ENCODE data around the gene GRIN2A.

DNA sequence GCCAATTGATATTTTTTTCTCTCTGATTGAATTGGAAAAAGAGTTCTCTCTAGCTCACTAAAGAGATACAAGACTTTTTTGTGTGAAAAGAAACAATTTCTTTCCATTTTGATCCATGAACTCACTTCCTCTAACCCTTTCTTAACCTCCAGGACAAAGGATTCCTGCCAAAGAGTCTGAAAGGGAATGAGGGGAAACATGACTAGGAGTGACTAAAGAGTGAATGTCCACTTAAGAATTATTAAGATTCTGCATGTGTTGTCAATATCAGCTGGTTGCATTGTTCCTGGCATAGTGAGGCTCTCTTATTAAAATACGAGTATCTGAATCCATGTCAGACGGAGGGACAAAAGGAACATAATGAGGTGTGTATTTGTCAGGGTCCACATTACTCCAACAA is 344.7 kb downstream of the GRIN2A start:
- TF ChIP-seq, protein P1, sequence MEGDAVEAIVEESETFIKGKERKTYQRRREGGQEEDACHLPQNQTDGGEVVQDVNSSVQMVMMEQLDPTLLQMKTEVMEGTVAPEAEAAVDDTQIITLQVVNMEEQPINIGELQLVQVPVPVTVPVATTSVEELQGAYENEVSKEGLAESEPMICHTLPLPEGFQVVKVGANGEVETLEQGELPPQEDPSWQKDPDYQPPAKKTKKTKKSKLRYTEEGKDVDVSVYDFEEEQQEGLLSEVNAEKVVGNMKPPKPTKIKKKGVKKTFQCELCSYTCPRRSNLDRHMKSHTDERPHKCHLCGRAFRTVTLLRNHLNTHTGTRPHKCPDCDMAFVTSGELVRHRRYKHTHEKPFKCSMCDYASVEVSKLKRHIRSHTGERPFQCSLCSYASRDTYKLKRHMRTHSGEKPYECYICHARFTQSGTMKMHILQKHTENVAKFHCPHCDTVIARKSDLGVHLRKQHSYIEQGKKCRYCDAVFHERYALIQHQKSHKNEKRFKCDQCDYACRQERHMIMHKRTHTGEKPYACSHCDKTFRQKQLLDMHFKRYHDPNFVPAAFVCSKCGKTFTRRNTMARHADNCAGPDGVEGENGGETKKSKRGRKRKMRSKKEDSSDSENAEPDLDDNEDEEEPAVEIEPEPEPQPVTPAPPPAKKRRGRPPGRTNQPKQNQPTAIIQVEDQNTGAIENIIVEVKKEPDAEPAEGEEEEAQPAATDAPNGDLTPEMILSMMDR (IDR thresholded peaks at IDR 0.05) = no peak
- no peak for TF ChIP-seq EZH2 (IDR thresholded peaks at IDR 0.05; ENCODE audit: borderline replicate concordance, insufficient read depth, low read depth, low read length, poor library complexity, severe bottlenecking)
